Measurements from ENCODE around the gene GDPD4. TPM values are rescaled to one million over a fixed set of nuclear protein-coding genes. Genes with fewer than 3 reads are reported as not detected.

GDPD4 gene
- polyA plus RNA-seq (2013, experiment 1 of 2): not detected
- polyA plus RNA-seq (2013, experiment 2 of 2): not detected

- Histone ChIP-seq H3K9ac (ENCODE audit: low read depth, low read length) (no peak within 1 kb of the TSS), H3K4me3 (ENCODE audit: low read length) (no peak within 1 kb of the TSS), H3K9me3 (ENCODE audit: insufficient read depth, low read depth, low read length) (no peaks in the 10 kb centered on the region), H3K27me3 (ENCODE audit: insufficient read depth, low read length) (no peaks in the 10 kb centered on the region), H3K27ac (ENCODE audit: low read depth, low read length) (no peak within 1 kb of the TSS), H3K36me3 (ENCODE audit: insufficient read depth, low read length) (no peaks in the 10 kb centered on the region), H3K4me1 (ENCODE audit: insufficient read depth, low read length) (0 out of 2 replicates have a peak, but pooled peaks cover 6% of the 10 kb centered on the region)
- 89% methylated on average over 15 of the region's 15 CpGs for WGBS
Observed at GRCh38 chr11:77301510-77301909, at the start of gene GDPD4. GDPD4 (minus strand) TSS chr11:77301686; CDS start chr11:77285137, 16,549 bp downstream.

GRCh38 chr11:77347948-77348347, 46.5 kb upstream of the GDPD4 start:
- Histone ChIP-seq H3K36me3 (ENCODE audit: insufficient read depth, low read length) (peaks cover 84% of the 10 kb centered on the region), H3K9ac (ENCODE audit: low read depth, low read length) (no peak overlapping the region), H3K4me3 (ENCODE audit: low read length) (no peak overlapping the region), H3K9me3 (ENCODE audit: insufficient read depth, low read depth, low read length) (no peaks in the 10 kb centered on the region), H3K27me3 (ENCODE audit: insufficient read depth, low read length) (no peaks in the 10 kb centered on the region), H3K27ac (ENCODE audit: low read depth, low read length) (no peak overlapping the region), H3K4me1 (ENCODE audit: insufficient read depth, low read length) (no peaks in the 10 kb centered on the region)
- WGBS: 94% methylated on average over 2 of the region's 2 CpGs

GRCh38 chr11:77346906-77347603, 45.6 kb upstream of the GDPD4 start:
- Histone ChIP-seq H3K4me3 (ENCODE audit: low read length) (no peak overlapping the region), H3K27me3 (ENCODE audit: insufficient read depth, low read length) (no peaks in the 10 kb centered on the region), H3K9me3 (ENCODE audit: insufficient read depth, low read depth, low read length) (no peaks in the 10 kb centered on the region), H3K36me3 (ENCODE audit: insufficient read depth, low read length) (peaks cover 84% of the 10 kb centered on the region), H3K4me1 (ENCODE audit: insufficient read depth, low read length) (no peaks in the 10 kb centered on the region), H3K9ac (ENCODE audit: low read depth, low read length) (no peak overlapping the region), H3K27ac (ENCODE audit: low read depth, low read length) (no peak overlapping the region)
- 96% methylated on average over 2 of the region's 2 CpGs for WGBS

- H3K9ac ChIP-seq (ENCODE audit: low read depth, low read length): no peak overlapping the region
- no peak overlapping the region for H3K4me3 ChIP-seq (ENCODE audit: low read length)
- H3K9me3 ChIP-seq (ENCODE audit: insufficient read depth, low read depth, low read length): no peaks in the 10 kb centered on the region
- peaks cover 91% of the 10 kb centered on the region for H3K36me3 ChIP-seq (ENCODE audit: insufficient read depth, low read length)
- H3K4me1 ChIP-seq (ENCODE audit: insufficient read depth, low read length): no peaks in the 10 kb centered on the region
- WGBS: 94% methylated on average over 3 of the region's 3 CpGs
- no peaks in the 10 kb centered on the region for H3K27me3 ChIP-seq (ENCODE audit: insufficient read depth, low read length)
- H3K27ac ChIP-seq (ENCODE audit: low read depth, low read length): no peak overlapping the region
Observed at GRCh38 chr11:77345621-77346020, 44.1 kb upstream of the GDPD4 start.

GRCh38 chr11:77340501-77340900, 39.0 kb upstream of the GDPD4 start:
- Histone ChIP-seq H3K27ac (ENCODE audit: low read depth, low read length) (no peak overlapping the region), H3K9me3 (ENCODE audit: insufficient read depth, low read depth, low read length) (no peaks in the 10 kb centered on the region), H3K27me3 (ENCODE audit: insufficient read depth, low read length) (no peaks in the 10 kb centered on the region), H3K36me3 (ENCODE audit: insufficient read depth, low read length) (peaks cover 98% of the 10 kb centered on the region), H3K4me1 (ENCODE audit: insufficient read depth, low read length) (no peaks in the 10 kb centered on the region), H3K4me3 (ENCODE audit: low read length) (no peak overlapping the region), H3K9ac (ENCODE audit: low read depth, low read length) (no peak overlapping the region)
- WGBS: 92% methylated on average over 3 of the region's 3 CpGs

GRCh38 chr11:77332259-77332658, 30.8 kb upstream of the GDPD4 start:
- 94% methylated on average over 2 of the region's 3 CpGs for WGBS
- Histone ChIP-seq H3K27ac (ENCODE audit: low read depth, low read length) (no peak overlapping the region), H3K9ac (ENCODE audit: low read depth, low read length) (no peak overlapping the region), H3K4me3 (ENCODE audit: low read length) (no peak overlapping the region), H3K9me3 (ENCODE audit: insufficient read depth, low read depth, low read length) (peaks cover 9% of the 10 kb centered on the region), H3K4me1 (ENCODE audit: insufficient read depth, low read length) (no peaks in the 10 kb centered on the region), H3K27me3 (ENCODE audit: insufficient read depth, low read length) (no peaks in the 10 kb centered on the region), H3K36me3 (ENCODE audit: insufficient read depth, low read length) (peaks cover 54% of the 10 kb centered on the region)

- Histone ChIP-seq H3K4me3 (ENCODE audit: low read length) (no peak overlapping the region), H3K9me3 (ENCODE audit: insufficient read depth, low read depth, low read length) (no peaks in the 10 kb centered on the region), H3K27me3 (ENCODE audit: insufficient read depth, low read length) (no peaks in the 10 kb centered on the region), H3K9ac (ENCODE audit: low read depth, low read length) (no peak overlapping the region), H3K4me1 (ENCODE audit: insufficient read depth, low read length) (no peaks in the 10 kb centered on the region), H3K36me3 (ENCODE audit: insufficient read depth, low read length) (peaks cover 53% of the 10 kb centered on the region), H3K27ac (ENCODE audit: low read depth, low read length) (no peak overlapping the region)
- WGBS: 93% methylated on average over 1 of the region's 1 CpG
Observed at GRCh38 chr11:77325159-77325558, 23.7 kb upstream of the GDPD4 start.

GRCh38 chr11:77324508-77324907, 23.0 kb upstream of the GDPD4 start:
- Histone ChIP-seq H3K27ac (ENCODE audit: low read depth, low read length) (no peak overlapping the region), H3K9me3 (ENCODE audit: insufficient read depth, low read depth, low read length) (no peaks in the 10 kb centered on the region), H3K27me3 (ENCODE audit: insufficient read depth, low read length) (no peaks in the 10 kb centered on the region), H3K9ac (ENCODE audit: low read depth, low read length) (no peak overlapping the region), H3K4me3 (ENCODE audit: low read length) (no peak overlapping the region), H3K4me1 (ENCODE audit: insufficient read depth, low read length) (no peaks in the 10 kb centered on the region), H3K36me3 (ENCODE audit: insufficient read depth, low read length) (peaks cover 53% of the 10 kb centered on the region)

- no peak overlapping the region for H3K4me3 ChIP-seq (ENCODE audit: low read length)
- no peaks in the 10 kb centered on the region for H3K9me3 ChIP-seq (ENCODE audit: insufficient read depth, low read depth, low read length)
- H3K36me3 ChIP-seq (ENCODE audit: insufficient read depth, low read length): peaks cover 53% of the 10 kb centered on the region
- no peak overlapping the region for H3K27ac ChIP-seq (ENCODE audit: low read depth, low read length)
- WGBS: 92% methylated on average over 1 of the region's 2 CpGs
- H3K4me1 ChIP-seq (ENCODE audit: insufficient read depth, low read length): no peaks in the 10 kb centered on the region
- no peaks in the 10 kb centered on the region for H3K27me3 ChIP-seq (ENCODE audit: insufficient read depth, low read length)
- no peak overlapping the region for H3K9ac ChIP-seq (ENCODE audit: low read depth, low read length)
Observed at GRCh38 chr11:77322926-77323590, 21.6 kb upstream of the GDPD4 start.

- H3K9ac ChIP-seq (ENCODE audit: low read depth, low read length): no peak overlapping the region
- 98% methylated on average over 2 of the region's 2 CpGs for WGBS
- H3K27me3 ChIP-seq (ENCODE audit: insufficient read depth, low read length): no peaks in the 10 kb centered on the region
- H3K9me3 ChIP-seq (ENCODE audit: insufficient read depth, low read depth, low read length): no peaks in the 10 kb centered on the region
- no peak overlapping the region for H3K27ac ChIP-seq (ENCODE audit: low read depth, low read length)
- no peak overlapping the region for H3K4me3 ChIP-seq (ENCODE audit: low read length)
- no peaks in the 10 kb centered on the region for H3K4me1 ChIP-seq (ENCODE audit: insufficient read depth, low read length)
- peaks cover 53% of the 10 kb centered on the region for H3K36me3 ChIP-seq (ENCODE audit: insufficient read depth, low read length)
Observed at GRCh38 chr11:77322506-77322905, 21.0 kb upstream of the GDPD4 start.

- H3K4me3 ChIP-seq (ENCODE audit: low read length): no peak overlapping the region
- H3K4me1 ChIP-seq (ENCODE audit: insufficient read depth, low read length): no peaks in the 10 kb centered on the region
- peaks cover 41% of the 10 kb centered on the region for H3K36me3 ChIP-seq (ENCODE audit: insufficient read depth, low read length)
- H3K9me3 ChIP-seq (ENCODE audit: insufficient read depth, low read depth, low read length): no peaks in the 10 kb centered on the region
- H3K27ac ChIP-seq (ENCODE audit: low read depth, low read length): no peak overlapping the region
- no peak overlapping the region for H3K9ac ChIP-seq (ENCODE audit: low read depth, low read length)
- no peaks in the 10 kb centered on the region for H3K27me3 ChIP-seq (ENCODE audit: insufficient read depth, low read length)
- 100% methylated on average over 1 of the region's 1 CpG for WGBS
Observed at GRCh38 chr11:77320351-77320750, 18.9 kb upstream of the GDPD4 start.
